A549 (cell line): ENCODE measurements around the gene TOMM20. TPM values are rescaled to one million over a fixed set of nuclear protein-coding genes. Genes with fewer than 3 reads are reported as not detected.

ENCODE experiments used
- ATAC-seq, 2 experiments: fragments of 200-7000 bp in 1 of 2; fragments of >200 bp in 1 of 2; cut with Nextera tagmentation in 1 of 2; cut with Tn5 transposase in 1 of 2; 3 replicates each; pipeline versions ENCODE4 v1.8.0 to v1.9.1; 2018 to 2020; ENCODE audit warnings: mild to moderate bottlenecking in 1 of 2, moderate library complexity in 1 of 2
- CTCF ChIA-PET: fragments of 300-600 bp; sonication (Branson Sonifier 250); formaldehyde crosslinking; extraction: SDS; loops from one replicate; lab custom pipeline; 2021; ENCODE audit warnings: antibody characterized with exemption, inconsistent platforms; lab: Yijun Ruan, JAX
- POLR2A ChIA-PET: fragments of 350-600 bp; formaldehyde crosslinking; extraction: SDS; loops from one replicate; lab custom pipeline; 2021; ENCODE audit warnings: antibody characterized with exemption, inconsistent platforms; lab: Yijun Ruan, JAX
- DNase-seq, 2 experiments: peaks; one replicate each; pipeline versions ENCODE4 v3.0.0 to v3.0.0-alpha.2; 2011 to 2016; ENCODE audit warnings: low read depth in 1 of 2, low spot score in 1 of 2
- FAIRE-seq: peaks from 2 replicates; lab custom pipeline; 2011; peaks lifted over from hg19 to GRCh38; lab: Jason Lieb, UNC
- H3K27ac ChIP-seq, 2 experiments: fragments of >200 bp; sonication (Bioruptor Twin); formaldehyde crosslinking; 3 replicates each; pipeline ENCODE4 v1.5.1; 2016 to 2017
- H3K4me1 ChIP-seq: fragments of >200 bp; sonication (Bioruptor Twin); formaldehyde crosslinking; 3 replicates; pipeline ENCODE4 v1.6.1; 2016
- H3K4me2 ChIP-seq: fragments of >200 bp; sonication (Bioruptor Twin); formaldehyde crosslinking; 3 replicates; pipeline ENCODE4 v1.6.1; 2016
- H3K4me3 ChIP-seq: fragments of >200 bp; sonication (Bioruptor Twin); formaldehyde crosslinking; 3 replicates; pipeline ENCODE4 v1.5.1; 2016
- H3K9me3 ChIP-seq: fragments of >200 bp; sonication (Bioruptor Twin); formaldehyde crosslinking; 3 replicates; pipeline ENCODE4 v1.6.1; 2016
- ATOH8 ChIP-seq: fragments of 250-450 bp; sonication (Bioruptor Pico); IDR thresholded peaks from 2 replicates; pipeline ENCODE4 v1.5.0; 2020; ENCODE audit warnings: low read depth, mild to moderate bottlenecking, moderate library complexity
- BCL3 ChIP-seq: fragments of >200 bp; sonication (Bioruptor Twin); formaldehyde crosslinking; IDR thresholded peaks from 3 replicates; pipeline ENCODE4 v1.6.1; 2016
- BHLHE40 ChIP-seq: IDR thresholded peaks from 2 replicates; pipeline ENCODE4 v1.6.1; 2012; ENCODE audit warnings: low read depth, low read length, inconsistent platforms
- CBX2 ChIP-seq: fragments of 200-600 bp; sonication (generic); IDR thresholded peaks from 2 replicates; pipeline ENCODE4 v1.6.1; 2016; ENCODE audit warnings: low read depth, mild to moderate bottlenecking, borderline replicate concordance
- CBX8 ChIP-seq: fragments of 200-600 bp; sonication (generic); IDR thresholded peaks from 2 replicates; pipeline ENCODE4 v1.6.1; 2016
- CEBPB ChIP-seq, 2 experiments: fragments of >200 bp in 1 of 2; sonication (Bioruptor Twin) in 1 of 2; formaldehyde crosslinking in 1 of 2; IDR thresholded peaks; 2 replicates each; pipeline ENCODE4 v1.6.1; 2012 to 2016
- CHD4 ChIP-seq: fragments of 200-600 bp; sonication (generic); IDR thresholded peaks from 2 replicates; pipeline ENCODE4 v1.6.1; 2016; ENCODE audit warnings: antibody characterized with exemption, mild to moderate bottlenecking, borderline replicate concordance
- E2F6 ChIP-seq: IDR thresholded peaks from 2 replicates; pipeline ENCODE4 v1.6.1; 2012; ENCODE audit warnings: low read depth, borderline replicate concordance
- EHF ChIP-seq: fragments of 250-450 bp; sonication (Bioruptor Pico); IDR thresholded peaks from 2 replicates; pipeline ENCODE4 v1.5.0; 2020; ENCODE audit warnings: mild to moderate bottlenecking
- EHMT2 ChIP-seq: fragments of 200-600 bp; sonication (generic); IDR thresholded peaks from 2 replicates; pipeline ENCODE4 v1.6.1; 2016; ENCODE audit warnings: antibody characterized with exemption, low read depth, mild to moderate bottlenecking, moderate library complexity
- EP300 ChIP-seq, 2 experiments: fragments of >200 bp; sonication (Bioruptor Twin); formaldehyde crosslinking; IDR thresholded peaks; 2 replicates in 1 of 2; 3 replicates in 1 of 2; pipeline ENCODE4 v1.6.1; 2016 to 2017
- ESRRA ChIP-seq: fragments of 150-350 bp; IDR thresholded peaks from 2 replicates; pipeline ENCODE4 v1.6.1; 2014; ENCODE audit warnings: mild to moderate bottlenecking, low read length, borderline replicate concordance
- FOSB ChIP-seq: fragments of 250-450 bp; sonication (Bioruptor Pico); IDR thresholded peaks from 2 replicates; pipeline ENCODE4 v1.5.0; 2020; ENCODE audit warnings: mild to moderate bottlenecking, moderate library complexity
- FOSL2 ChIP-seq, 2 experiments: fragments of 450-650 bp in 1 of 2; fragments of >200 bp in 1 of 2; sonication (Bioruptor Twin) in 1 of 2; formaldehyde crosslinking; IDR thresholded peaks; 2 replicates each; pipeline versions ENCODE4 v1.5.0 to v1.6.1; 2016 to 2020; ENCODE audit warnings: mild to moderate bottlenecking in 1 of 2, moderate library complexity in 1 of 2
- FOXS1 ChIP-seq: fragments of 250-450 bp; sonication (Bioruptor Pico); IDR thresholded peaks from 2 replicates; pipeline ENCODE4 v1.5.0; 2020; ENCODE audit warnings: mild to moderate bottlenecking, moderate library complexity
- GATA3 ChIP-seq: IDR thresholded peaks from 2 replicates; pipeline ENCODE4 v1.6.1; 2012; ENCODE audit warnings: borderline replicate concordance
- HDAC2 ChIP-seq: fragments of 200-600 bp; sonication (generic); IDR thresholded peaks from 2 replicates; pipeline ENCODE4 v1.6.1; 2016
- HES2 ChIP-seq: fragments of >200 bp; sonication (Bioruptor Twin); formaldehyde crosslinking; IDR thresholded peaks from 2 replicates; pipeline ENCODE4 v1.6.1; 2016
- HEYL ChIP-seq: fragments of 250-450 bp; sonication (Bioruptor Pico); IDR thresholded peaks from 2 replicates; pipeline ENCODE4 v1.8.0; 2021; ENCODE audit warnings: mild to moderate bottlenecking, moderate library complexity
- HOXA7 ChIP-seq: fragments of 250-450 bp; sonication (Bioruptor Pico); IDR thresholded peaks from 2 replicates; pipeline ENCODE4 v1.5.0; 2020; ENCODE audit warnings: mild to moderate bottlenecking, moderate library complexity
- HOXB13 ChIP-seq: fragments of 250-450 bp; sonication (Bioruptor Pico); IDR thresholded peaks from 2 replicates; pipeline ENCODE4 v1.5.0; 2020; ENCODE audit warnings: low read depth, mild to moderate bottlenecking, moderate library complexity
- JUNB ChIP-seq: fragments of >200 bp; sonication (Bioruptor Twin); formaldehyde crosslinking; IDR thresholded peaks from 2 replicates; pipeline ENCODE4 v1.6.1; 2016
- KDM1A ChIP-seq: fragments of 200-600 bp; sonication (generic); IDR thresholded peaks from 2 replicates; pipeline ENCODE4 v1.6.1; 2016; ENCODE audit warnings: low read depth, mild to moderate bottlenecking
- KDM5A ChIP-seq: fragments of 200-600 bp; sonication (generic); IDR thresholded peaks from 2 replicates; pipeline ENCODE4 v1.6.1; 2016; ENCODE audit warnings: antibody characterized with exemption, mild to moderate bottlenecking
- MAZ ChIP-seq: fragments of 150-350 bp; IDR thresholded peaks from 2 replicates; pipeline ENCODE4 v1.6.1; 2014; ENCODE audit warnings: antibody characterized with exemption, low read depth, low read length, borderline replicate concordance
- MYC ChIP-seq: IDR thresholded peaks from 2 replicates; pipeline ENCODE4 v1.6.1; 2012; ENCODE audit warnings: mild to moderate bottlenecking, inconsistent platforms, low read length, improper control_type of control experiment, borderline replicate concordance
- NFE2L2 ChIP-seq: fragments of 150-350 bp; conservative IDR thresholded peaks from 2 replicates; pipeline ENCODE4 v1.6.1; 2014; ENCODE audit warnings: low read length
- NPAS2 ChIP-seq: fragments of 250-450 bp; sonication (Bioruptor Pico); IDR thresholded peaks from 2 replicates; pipeline ENCODE4 v1.8.0; 2022; ENCODE audit warnings: mild to moderate bottlenecking, moderate library complexity, borderline replicate concordance
- PBX3 ChIP-seq: IDR thresholded peaks from 2 replicates; pipeline ENCODE4 v1.6.1; 2012
- PHF8 ChIP-seq: fragments of 200-600 bp; sonication (generic); IDR thresholded peaks from 2 replicates; pipeline ENCODE4 v1.6.1; 2016; ENCODE audit warnings: low read depth, mild to moderate bottlenecking, antibody characterized with exemption, moderate library complexity, borderline replicate concordance
- POLR2A ChIP-seq: IDR thresholded peaks from 2 replicates; pipeline ENCODE4 v1.6.1; 2012; ENCODE audit warnings: mild to moderate bottlenecking, low read length
- POLR2AphosphoS2 ChIP-seq: conservative IDR thresholded peaks from 2 replicates; pipeline ENCODE4 v1.6.1; 2012; ENCODE audit warnings: low read length, improper control_type of control experiment, inconsistent platforms
- RARB ChIP-seq: fragments of 250-450 bp; sonication (Bioruptor Pico); IDR thresholded peaks from 2 replicates; pipeline ENCODE4 v1.8.0; 2021; ENCODE audit warnings: mild to moderate bottlenecking, moderate library complexity
- RFX5 ChIP-seq: fragments of 450-650 bp; IDR thresholded peaks from 2 replicates; pipeline ENCODE4 v1.7.1; 2014; ENCODE audit warnings: antibody characterized with exemption, mild to moderate bottlenecking, moderate library complexity
- SMC3 ChIP-seq: fragments of >200 bp; sonication (Bioruptor Twin); formaldehyde crosslinking; IDR thresholded peaks from 3 replicates; pipeline ENCODE4 v1.6.1; 2018; ENCODE audit warnings: inconsistent platforms
- TFCP2L1 ChIP-seq: fragments of 250-450 bp; sonication (Bioruptor Pico); IDR thresholded peaks from 2 replicates; pipeline ENCODE4 v1.5.0; 2021; ENCODE audit warnings: mild to moderate bottlenecking
- TP53 ChIP-seq: fragments of 250-450 bp; sonication (Bioruptor Pico); IDR thresholded peaks from 2 replicates; pipeline ENCODE4 v1.5.0; 2021; ENCODE audit warnings: mild to moderate bottlenecking, moderate library complexity
- ZC3H11A ChIP-seq: fragments of 450-650 bp; IDR thresholded peaks from 2 replicates; pipeline ENCODE4 v1.6.1; 2014; ENCODE audit warnings: antibody characterized with exemption, mild to moderate bottlenecking
- ZFP36 ChIP-seq: fragments of 450-650 bp; IDR thresholded peaks from 2 replicates; pipeline ENCODE4 v1.6.1; 2014; ENCODE audit warnings: borderline replicate concordance; ENCODE audit not compliant: partially characterized antibody
- ZNF302 ChIP-seq: fragments of 250-450 bp; sonication (Bioruptor Pico); IDR thresholded peaks from 2 replicates; pipeline ENCODE4 v1.9.0; 2021; ENCODE audit warnings: inconsistent platforms, mild to moderate bottlenecking, moderate library complexity
- ZSCAN20 ChIP-seq: fragments of 250-450 bp; sonication (Bioruptor Pico); IDR thresholded peaks from 2 replicates; pipeline ENCODE4 v1.8.0; 2022; ENCODE audit warnings: mild to moderate bottlenecking, moderate library complexity
- WGBS: methylation state at CpG from one replicate; pipeline ENCODE4 v1.1.6; 2017; ENCODE audit errors: missing lambda C conversion rate; 5-methylcytosine and 5-hydroxymethylcytosine counted together
- polyA plus RNA-seq, 4 experiments: library from polyadenylated mRNA; depleted of rRNA in 3 of 4; stranded (reverse); fragments of >200 nt; fragmentation: RNase III in 1 of 4; extraction: RNeasy Plus Mini Kit Qiagen cat#74134 plus additional on column Dnase treatment in 1 of 4; gene quantifications; 2 replicates in 3 of 4; 3 replicates in 1 of 4; pipeline ENCODE4 v1.2.3, GENCODE V29; 2011 to 2017

Gene TOMM20
- polyA plus RNA-seq, 2 of the 4 experiments (the other 2 are of a cell fraction) = 112 to 122 TPM

- Histone ChIP-seq H3K9me3 (no peaks in the 10 kb centered on the region), H3K4me1 (peaks cover 92% of the 10 kb centered on the region), H3K4me3 (0 out of 3 replicates have a peak overlapping the region, but pooled peaks have one; percentile 3), H3K4me2 (peak overlapping the region; percentile 63), H3K27ac (peak overlapping the region; percentile 97 to 98)
- ChIA-PET POLR2A (interaction anchor here (0.6 to 4.0 kb wide), 10 partner anchors 10 to 473 kb away, joined by 3 to 48 read pairs (median 8); partner anchors contain the start of gene IRF2BP2), CTCF (interaction anchor here (0.7 to 4.1 kb wide), 9 partner anchors 8 to 586 kb away, joined by 3 to 22 read pairs (median 5); no protein-coding TSS in a partner anchor)
- DNase-seq = peak; percentile 80 to 99
- 9% methylated on average over 10 of the region's 20 CpGs for WGBS
- FAIRE-seq = no peak
- ATAC-seq = peak; percentile 68 to 74
- TF ChIP-seq JUNB = peak; percentile 96
- TF ChIP-seq TFCP2L1 (CRISPR knock-in tag) = peak; percentile 12; the same call in 1 of the 2 replicates
- peak; percentile 98 to 99 for TF ChIP-seq CEBPB (IDR thresholded peaks at IDR 0.05)
- no peak for TF ChIP-seq EHMT2
- TF ChIP-seq HES2 = peak; percentile 96
- peak; percentile 99 for TF ChIP-seq GATA3
- TF ChIP-seq NPAS2 = peak; percentile 91
- no peak for TF ChIP-seq RFX5
- peak; percentile 97 for TF ChIP-seq RARB (CRISPR knock-in tag)
- no peak for TF ChIP-seq HDAC2
- no peak for TF ChIP-seq ESRRA
- TF ChIP-seq CHD4 = no peak
- peak; percentile 90 for TF ChIP-seq HOXA7 (CRISPR knock-in tag)
- TF ChIP-seq CBX8 = no peak
- no peak for TF ChIP-seq POLR2AphosphoS2
- TF ChIP-seq ZNF302 = peak; percentile 93
- TF ChIP-seq KDM1A = no peak
- TF ChIP-seq HEYL (CRISPR knock-in tag) = peak; percentile 97
- peak; percentile 98 for TF ChIP-seq EHF
- TF ChIP-seq HOXB13 (CRISPR knock-in tag) = peak; percentile 100
- no peak for TF ChIP-seq MAZ
- no peak for TF ChIP-seq MYC
- TF ChIP-seq FOSB = peak; percentile 89; the same call in 1 of the 2 replicates
- TF ChIP-seq SMC3 = peak; percentile 83; the same call in 2 of the 3 replicates
- TF ChIP-seq POLR2A = no peak
- TF ChIP-seq ZC3H11A = no peak
- no peak for TF ChIP-seq BHLHE40
- TF ChIP-seq E2F6 = no peak
- TF ChIP-seq TP53 (CRISPR knock-in tag) = peak; percentile 95
- 0 out of 2 replicates have a peak, but pooled peaks have one; percentile 79 for TF ChIP-seq FOXS1 (CRISPR knock-in tag)
- TF ChIP-seq KDM5A = no peak
- no peak for TF ChIP-seq ZFP36
- TF ChIP-seq EP300 (IDR thresholded peaks at IDR 0.05) = peak; percentile 100
- TF ChIP-seq FOSL2 (IDR thresholded peaks at IDR 0.05) = peak; percentile 88
- peak; percentile 96 for TF ChIP-seq FOSL2 (CRISPR knock-in tag; IDR thresholded peaks at IDR 0.05)
- peak; percentile 97 for TF ChIP-seq ZSCAN20 (CRISPR knock-in tag)
- TF ChIP-seq ATOH8 (CRISPR knock-in tag) = peak; percentile 95
- no peak for TF ChIP-seq PHF8
- peak; percentile 92 for TF ChIP-seq NFE2L2
- TF ChIP-seq BCL3 = peak; percentile 97
- no peak for TF ChIP-seq CBX2
- TF ChIP-seq PBX3 = peak; percentile 86
Measured at GRCh38 chr1:235073331-235073967, 55.2 kb downstream of the TOMM20 start.
